Peyer's patch (tissue), 4 donors: ENCODE data around the gene RCOR3. TPM values are rescaled to one million over a fixed set of nuclear protein-coding genes. Genes with fewer than 3 reads are reported as not detected.

Experiments used
- DNase-seq, 3 donors: peaks; one replicate each; pipeline ENCODE4 v3.0.0-alpha.2; 2017 to 2019
- H3K27ac ChIP-seq, 4 donors: fragments of 200-600 bp; sonication (generic); one replicate each; pipeline ENCODE4 v1.5.1; 2016 to 2019
- H3K27me3 ChIP-seq, 2 donors: fragments of 200-600 bp; sonication (generic); one replicate each; pipeline ENCODE4 v1.5.1; 2019
- H3K36me3 ChIP-seq, 3 donors: fragments of 200-600 bp; sonication (generic); one replicate each; pipeline ENCODE4 v1.5.1; 2016 to 2019
- H3K4me1 ChIP-seq, 4 donors: fragments of 200-600 bp; sonication (generic); one replicate each; pipeline ENCODE4 v1.5.1; 2016 to 2019
- H3K4me3 ChIP-seq, 4 donors: fragments of 200-600 bp; sonication (generic); 1 replicate in 3 of 4; 2 replicates in 1 of 4; pipeline ENCODE4 v1.5.1; 2016 to 2019; ENCODE audit warnings: mild to moderate bottlenecking in 1 of 4
- H3K9me3 ChIP-seq, 4 donors: fragments of 200-600 bp; sonication (generic); one replicate each; pipeline ENCODE4 v1.5.1; 2016 to 2019; ENCODE audit warnings: mild to moderate bottlenecking in 1 of 4
- CTCF ChIP-seq, 6 experiments: fragments of 450-650 bp in 4 of 6; fragments of 200-600 bp in 2 of 6; sonication (generic) in 1 of 6; IDR thresholded peaks; one replicate each; pipeline ENCODE4 v1.5.1; 2017 to 2019; ENCODE audit warnings: antibody characterized with exemption in 6 of 6, mild to moderate bottlenecking in 3 of 6, moderate library complexity in 1 of 6
- POLR2A ChIP-seq, 2 donors: fragments of 450-650 bp; IDR thresholded peaks; one replicate each; pipeline ENCODE4 v1.5.1; 2017; ENCODE audit warnings: antibody characterized with exemption in 2 of 2, mild to moderate bottlenecking in 2 of 2, moderate library complexity in 2 of 2
- total RNA-seq, 4 donors: library from RNA; depleted of rRNA; stranded (reverse); fragments of >200 nt; gene quantifications; one replicate each; pipeline ENCODE4 v1.1.0, GENCODE V29; 2016

Gene RCOR3
- total RNA-seq, 4 donors from 2014 or later, result 69.3 to 95.4 (median 74.7) TPM

- H3K36me3 ChIP-seq, result peaks cover 0 to 34% (median 0%) of the 10 kb centered on the region in 3 donors
These were observed 96.7 kb downstream of the RCOR3 start for GRCh38 chr1:211355873-211356272.

DNA sequence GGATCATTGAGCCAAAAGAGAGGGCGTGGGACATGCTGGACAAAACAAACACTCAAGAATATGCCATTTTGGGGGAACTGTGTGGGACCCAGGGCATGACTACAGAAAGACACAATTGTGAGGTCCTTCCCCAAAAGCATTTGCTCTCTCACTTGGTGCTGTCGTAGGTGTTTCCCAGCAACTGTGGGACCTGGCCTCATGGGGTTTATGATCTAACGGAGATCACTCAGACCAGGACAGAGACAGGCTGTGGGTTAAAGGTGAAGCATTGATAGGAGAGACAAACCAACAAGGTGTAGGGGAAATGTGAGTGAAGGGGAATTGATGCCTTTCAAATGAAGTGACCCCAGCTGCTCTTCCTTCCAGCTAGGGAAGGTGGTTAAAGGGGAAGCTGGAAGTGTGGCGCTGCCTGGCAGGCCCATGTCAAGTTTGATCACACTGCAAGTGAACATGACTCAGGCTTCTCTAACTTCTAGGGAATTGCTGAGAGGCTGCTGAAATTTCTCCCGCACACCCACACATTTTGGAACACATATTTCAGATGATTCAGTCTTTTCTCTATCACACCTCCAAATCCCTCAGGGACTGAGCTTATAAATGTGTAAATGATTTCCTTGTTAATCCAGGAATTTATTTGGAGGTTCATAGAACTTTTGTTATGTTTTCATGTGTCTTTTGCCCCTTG lies 97.7 kb downstream of the RCOR3 start:
- no peak for DNase-seq
- Histone ChIP-seq H3K4me1 (peaks cover 0 to 17% (median 5%) of the 10 kb centered on the region in 4 donors), H3K27ac (no peak overlapping the region), H3K9me3 (no peaks in the 10 kb centered on the region), H3K4me3 (no peak overlapping the region), H3K27me3 (no peaks in the 10 kb centered on the region), H3K36me3 (peaks cover 0 to 39% (median 0%) of the 10 kb centered on the region in 3 donors)
- no peak for TF ChIP-seq POLR2A (IDR thresholded peaks at IDR 0.05)
- TF ChIP-seq CTCF (IDR thresholded peaks at IDR 0.05), result no peak

More at GRCh38 chr1:211355873-211356272, 96.7 kb downstream of the RCOR3 start:
- no peak for TF ChIP-seq CTCF (IDR thresholded peaks at IDR 0.05)
- no peak for TF ChIP-seq POLR2A (IDR thresholded peaks at IDR 0.05)
- H3K4me3 ChIP-seq, result no peak overlapping the region
- DNase-seq, result no peak
- no peak overlapping the region for H3K27ac ChIP-seq
- H3K4me1 ChIP-seq, result peaks cover 0 to 18% (median 5%) of the 10 kb centered on the region in 4 donors
- no peaks in the 10 kb centered on the region for H3K27me3 ChIP-seq
- H3K9me3 ChIP-seq, result no peaks in the 10 kb centered on the region

DNA sequence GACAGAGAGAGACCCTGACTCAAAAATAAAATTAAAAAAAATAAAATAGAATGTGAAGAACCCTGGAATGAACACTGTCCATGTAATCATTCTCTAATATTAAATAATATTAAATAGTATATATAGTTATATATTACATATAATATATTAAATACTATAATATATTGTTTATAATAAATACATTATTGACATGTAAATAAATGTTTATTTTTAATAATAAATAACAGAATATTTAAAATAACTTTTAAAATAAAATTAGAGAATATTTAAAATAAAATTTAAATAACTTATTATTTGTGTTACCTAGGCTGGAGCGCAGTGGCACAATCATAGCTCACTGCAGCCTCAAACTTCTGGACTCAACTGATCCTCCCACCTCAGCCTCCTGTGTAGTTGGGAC lies 99.5 kb downstream of the RCOR3 start:
- DNase-seq, result no peak
- Histone ChIP-seq H3K27me3 (no peaks in the 10 kb centered on the region), H3K9me3 (no peaks in the 10 kb centered on the region), H3K4me3 (no peak overlapping the region), H3K36me3 (peaks cover 0 to 39% (median 0%) of the 10 kb centered on the region in 3 donors), H3K4me1 (no peaks in the 10 kb centered on the region), H3K27ac (no peak overlapping the region)
- no peak for TF ChIP-seq CTCF (IDR thresholded peaks at IDR 0.05)
- no peak for TF ChIP-seq POLR2A (IDR thresholded peaks at IDR 0.05)

GRCh38 chr1:211359876-211360275 lies 100.7 kb downstream of the RCOR3 start:
- Histone ChIP-seq H3K27me3 (no peaks in the 10 kb centered on the region), H3K4me1 (no peaks in the 10 kb centered on the region), H3K4me3 (no peak overlapping the region), H3K27ac (no peak overlapping the region), H3K36me3 (peaks cover 0 to 39% (median 0%) of the 10 kb centered on the region in 3 donors), H3K9me3 (no peaks in the 10 kb centered on the region)
- no peak for DNase-seq
- no peak for TF ChIP-seq CTCF (IDR thresholded peaks at IDR 0.05)
- no peak for TF ChIP-seq POLR2A (IDR thresholded peaks at IDR 0.05)

- TF ChIP-seq POLR2A (IDR thresholded peaks at IDR 0.05), result no peak
- TF ChIP-seq CTCF (IDR thresholded peaks at IDR 0.05), result no peak
- Histone ChIP-seq H3K27ac (no peak overlapping the region), H3K4me1 (no peaks in the 10 kb centered on the region), H3K27me3 (no peaks in the 10 kb centered on the region), H3K4me3 (no peak overlapping the region), H3K36me3 (peaks cover 0 to 50% (median 0%) of the 10 kb centered on the region in 3 donors), H3K9me3 (no peaks in the 10 kb centered on the region)
- DNase-seq, result no peak
These were observed 102.0 kb downstream of the RCOR3 start for GRCh38 chr1:211361202-211361601.

Other genes starting within 250 kb of the RCOR3 start
- 10 to 100 TPM in 1 of 4 donors, 1 to 10 TPM in 2, under 1 TPM in 1; 0.53 to 16.5 (median 2.4) TPM for gene KCNH1, start 125.2 kb upstream of the RCOR3 start, total RNA-seq
- gene TRAF5, start 67.5 kb downstream of the RCOR3 start, total RNA-seq, result 10 to 100 TPM; 10.9 to 98.2 (median 24.9) TPM
- gene RD3, start 232.8 kb downstream of the RCOR3 start, total RNA-seq, result under 1 TPM in 1 of 4 donors, not detected in 3; 0.27 TPM